Lung (tissue), 12 donors: Measurements from ENCODE around the gene RNF215. TPM values are rescaled to one million over a fixed set of nuclear protein-coding genes. Genes with fewer than 3 reads are reported as not detected.

ENCODE experiments used
- ATAC-seq: fragments of 200-7000 bp; cut with Tn5 transposase; one replicate; pipeline ENCODE4 v1.9.1; 2020; ENCODE audit warnings: moderate number of reproducible peaks; ENCODE audit not compliant: insufficient read depth, low FRiP score
- DNase-seq, 3 donors: peaks; one replicate each; pipeline ENCODE4 v3.0.0-alpha.2; 2013 to 2017
- H3K27ac ChIP-seq, 2 donors: one replicate each; pipeline ENCODE4 v1.5.1; 2013; ENCODE audit warnings: mild to moderate bottlenecking in 2 of 2, moderate library complexity in 2 of 2, control low read depth in 1 of 2, inconsistent platforms in 1 of 2, low read depth in 1 of 2, low read length in 1 of 2
- H3K27me3 ChIP-seq, 3 donors: one replicate each; pipeline ENCODE4 v1.5.1; 2013; ENCODE audit warnings: low read length in 2 of 3; ENCODE audit not compliant: control insufficient read depth in 3 of 3, insufficient read depth in 3 of 3
- H3K36me3 ChIP-seq, 4 donors: one replicate each; pipeline ENCODE4 v1.5.1; 2013; ENCODE audit warnings: low read length in 4 of 4, mild to moderate bottlenecking in 1 of 4, moderate library complexity in 1 of 4; ENCODE audit not compliant: control insufficient read depth in 4 of 4, insufficient read depth in 4 of 4
- H3K4me1 ChIP-seq, 5 donors: one replicate each; pipeline ENCODE4 v1.5.1; 2013; ENCODE audit warnings: low read length in 5 of 5, mild to moderate bottlenecking in 2 of 5, moderate library complexity in 1 of 5; ENCODE audit not compliant: control insufficient read depth in 5 of 5, insufficient read depth in 5 of 5
- H3K4me3 ChIP-seq: one replicate; pipeline ENCODE4 v1.5.1; 2013; ENCODE audit warnings: mild to moderate bottlenecking, control low read depth, moderate library complexity
- H3K9ac ChIP-seq, 2 donors: one replicate each; pipeline ENCODE4 v1.5.1; 2013; ENCODE audit warnings: low read length in 2 of 2, control low read depth in 1 of 2; ENCODE audit not compliant: insufficient read depth in 1 of 2
- H3K9me3 ChIP-seq, 4 donors: one replicate each; pipeline ENCODE4 v1.5.1; 2013; ENCODE audit warnings: low read length in 3 of 4, mild to moderate bottlenecking in 1 of 4, moderate library complexity in 1 of 4; ENCODE audit not compliant: control insufficient read depth in 4 of 4, insufficient read depth in 3 of 4
- WGBS, 2 donors: extraction: QIAGEN DNeasy Blood & Tissue Kit; methylation state at CpG; one replicate each; pipeline ENCODE4 v1.1.7; 2013; 5-methylcytosine and 5-hydroxymethylcytosine counted together
- polyA plus RNA-seq, 2 donors: library from polyadenylated mRNA; stranded (reverse); fragments of 200-250 nt; gene quantifications; one replicate each; pipeline ENCODE4 v1.2.1, GENCODE V29; 2013
- total RNA-seq, 2 donors: library from RNA; depleted of rRNA in 1 of 2; stranded (reverse); fragments of >200 nt in 1 of 2; gene quantifications; one replicate each; pipeline ENCODE4 v1.2.1, GENCODE V29; 2014 to 2021
- TF ChIP-seq, protein P1 (sequence below): IDR thresholded peaks from 2 replicates; pipeline ENCODE4 v1.5.1; 2012; ENCODE audit warnings: mild to moderate bottlenecking; ENCODE audit errors: control extremely low read depth, extremely low read depth
- donor health status: control.
- donor health status: control.
- donor health status: Bipolar disorder and iron deficiency.
- donor health status: healthy.
- donor health status: DM: yes; HTN: yes; CAD: no.

Gene RNF215
- total and polyA plus RNA-seq, 4 donors: 8.5 to 19.7 (median 9.6) TPM

DNA sequence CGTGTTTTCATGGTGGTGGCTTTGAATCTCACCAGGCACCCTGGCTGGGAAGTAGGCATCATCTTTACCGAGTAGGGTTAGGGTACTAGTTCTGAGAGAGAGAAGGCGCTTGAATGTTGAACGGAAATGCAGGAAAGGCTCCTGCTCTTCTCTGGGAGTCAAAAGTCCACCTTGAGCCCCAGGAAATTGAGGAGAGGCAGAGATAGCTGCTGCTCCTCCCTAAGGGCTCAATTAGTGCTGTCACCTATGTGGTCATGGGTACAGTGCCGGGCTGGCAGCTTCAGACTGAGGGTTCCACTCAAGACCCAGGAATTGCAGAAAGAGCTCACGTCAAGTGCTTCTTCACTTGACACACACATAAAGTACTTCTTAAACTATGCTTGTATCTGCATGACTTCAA is 28.7 kb downstream of the RNF215 start:
- WGBS, 2 donors: 93 to 95% methylated on average over 6 of the region's 6 CpGs
- no peak overlapping the region for H3K9ac ChIP-seq
- DNase-seq: no peak

DNA sequence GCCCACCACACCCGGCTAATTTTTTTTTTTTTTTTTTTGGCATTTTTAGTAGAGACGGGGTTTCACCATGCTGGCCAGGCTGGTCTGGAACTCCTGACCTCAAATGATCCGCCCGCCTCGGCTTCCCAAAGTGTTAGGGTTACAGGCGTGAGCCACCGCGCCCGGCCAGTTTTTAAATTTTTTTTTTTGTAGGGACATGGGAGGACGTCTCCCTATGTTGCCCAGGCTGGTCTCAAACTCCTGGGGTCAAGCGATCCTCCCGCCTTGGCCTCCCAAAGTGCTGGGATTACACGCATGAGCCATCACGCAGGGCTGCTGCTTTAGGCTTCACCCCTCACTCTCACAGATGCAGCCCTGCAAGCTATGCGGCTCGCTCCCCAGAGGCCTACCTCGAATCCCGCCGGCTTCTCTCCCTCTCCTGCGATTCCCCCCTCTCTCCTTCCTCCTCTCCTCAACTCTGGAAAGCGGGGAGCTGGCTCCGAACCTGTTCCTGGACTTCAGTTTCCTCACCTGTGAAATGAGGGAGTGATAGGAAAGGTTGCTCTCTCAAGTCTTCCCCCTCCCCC is 29.5 kb downstream of the RNF215 start:
- 65 to 70% methylated on average over 22 of the region's 22 CpGs for WGBS, 2 donors
- Histone ChIP-seq H3K27me3 (no peaks in the 10 kb centered on the region), H3K36me3 (peaks cover 0 to 11% (median 3%) of the 10 kb centered on the region in 4 donors), H3K4me1 (peaks cover 8 to 19% (median 13%) of the 10 kb centered on the region in 5 donors), H3K27ac (no peak overlapping the region), H3K4me3 (no peak overlapping the region), H3K9me3 (no peaks in the 10 kb centered on the region), H3K9ac (no peak overlapping the region)
- ATAC-seq (no peak), DNase-seq (no peak)
- TF ChIP-seq, protein P1, sequence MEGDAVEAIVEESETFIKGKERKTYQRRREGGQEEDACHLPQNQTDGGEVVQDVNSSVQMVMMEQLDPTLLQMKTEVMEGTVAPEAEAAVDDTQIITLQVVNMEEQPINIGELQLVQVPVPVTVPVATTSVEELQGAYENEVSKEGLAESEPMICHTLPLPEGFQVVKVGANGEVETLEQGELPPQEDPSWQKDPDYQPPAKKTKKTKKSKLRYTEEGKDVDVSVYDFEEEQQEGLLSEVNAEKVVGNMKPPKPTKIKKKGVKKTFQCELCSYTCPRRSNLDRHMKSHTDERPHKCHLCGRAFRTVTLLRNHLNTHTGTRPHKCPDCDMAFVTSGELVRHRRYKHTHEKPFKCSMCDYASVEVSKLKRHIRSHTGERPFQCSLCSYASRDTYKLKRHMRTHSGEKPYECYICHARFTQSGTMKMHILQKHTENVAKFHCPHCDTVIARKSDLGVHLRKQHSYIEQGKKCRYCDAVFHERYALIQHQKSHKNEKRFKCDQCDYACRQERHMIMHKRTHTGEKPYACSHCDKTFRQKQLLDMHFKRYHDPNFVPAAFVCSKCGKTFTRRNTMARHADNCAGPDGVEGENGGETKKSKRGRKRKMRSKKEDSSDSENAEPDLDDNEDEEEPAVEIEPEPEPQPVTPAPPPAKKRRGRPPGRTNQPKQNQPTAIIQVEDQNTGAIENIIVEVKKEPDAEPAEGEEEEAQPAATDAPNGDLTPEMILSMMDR: no peak

More for the DNA sequence above, 28.7 kb downstream of the RNF215 start:
- Histone ChIP-seq H3K4me1 (peaks cover 8 to 19% (median 13%) of the 10 kb centered on the region in 5 donors), H3K27me3 (no peaks in the 10 kb centered on the region), H3K27ac (no peak overlapping the region), H3K4me3 (no peak overlapping the region), H3K36me3 (peaks cover 0 to 9% (median 1%) of the 10 kb centered on the region in 4 donors), H3K9me3 (no peaks in the 10 kb centered on the region)
- no peak for ATAC-seq
- TF ChIP-seq, protein P1: no peak

DNA sequence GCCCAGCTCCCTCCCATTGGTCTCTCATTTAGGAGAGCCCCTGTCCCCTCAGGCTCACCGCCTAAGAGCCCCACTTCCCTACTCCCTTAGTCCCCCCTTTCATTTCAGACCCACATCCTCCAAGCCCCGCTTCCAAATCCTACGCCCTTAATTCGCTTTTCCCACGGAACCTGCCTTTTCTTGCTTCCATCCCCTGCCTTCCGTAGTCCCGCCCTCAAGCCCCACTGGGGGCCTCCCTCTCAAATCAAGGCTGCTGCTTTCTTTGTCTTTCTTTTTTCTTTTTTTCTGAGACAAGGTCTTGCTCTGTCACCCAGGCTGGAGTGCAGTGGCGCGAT is 30.0 kb downstream of the RNF215 start:
- TF ChIP-seq, protein P1: no peak
- Histone ChIP-seq H3K36me3 (peaks cover 5 to 14% (median 8%) of the 10 kb centered on the region in 4 donors), H3K4me3 (peak overlapping the region; percentile 84), H3K9me3 (no peaks in the 10 kb centered on the region), H3K9ac (peak overlapping the region; percentile 36 to 74), H3K4me1 (peaks cover 8 to 19% (median 13%) of the 10 kb centered on the region in 5 donors), H3K27ac (peak overlapping the region in 1 of 2 donors; percentile 100), H3K27me3 (no peaks in the 10 kb centered on the region)
- ATAC-seq: no peak
- 2 to 3% methylated on average over 9 of the region's 9 CpGs for WGBS, 2 donors
- DNase-seq: peak in 1 of 3 donors; percentile 54
